IMR-90 (cell line): ENCODE results near the gene PRKCB. TPM values are rescaled to one million over a fixed set of nuclear protein-coding genes. Genes with fewer than 3 reads are reported as not detected.

Experiments
- ATAC-seq: fragments of 200-7000 bp; cut with Tn5 transposase; 2 replicates; pipeline ENCODE4 v1.9.1; 2020; ENCODE audit warnings: low read depth, mild to moderate bottlenecking, moderate library complexity
- BruUV-seq: library from RNA; stranded (reverse); fragments of 400-500 nt; replicated peaks from 2 replicates; lab custom pipeline; 2021; lab: Mats Ljungman, UMichigan
- CTCF ChIA-PET: fragments of 300-600 bp; formaldehyde crosslinking; extraction: SDS; loops from one replicate; lab custom pipeline; 2021; ENCODE audit warnings: antibody characterized with exemption; lab: Yijun Ruan, JAX
- POLR2A ChIA-PET: fragments of 300-600 bp; sonication (Branson Sonifier 250); formaldehyde crosslinking; loops from one replicate; lab custom pipeline; 2022; ENCODE audit warnings: antibody characterized with exemption; ENCODE audit not compliant: unreplicated experiment; lab: Charles Lee
- DNase-seq: peaks from one replicate; pipeline ENCODE4 v3.0.0; 2013
- H2AFZ ChIP-seq: replicated peaks from 2 replicates; pipeline ENCODE3; 2013; ENCODE audit warnings: low read length, mild to moderate bottlenecking; ENCODE audit not compliant: poor library complexity
- H2AK5ac ChIP-seq: 2 replicates; pipeline ENCODE4 v1.6.1; 2013; ENCODE audit warnings: low read depth, low read length, inconsistent platforms
- H2AK9ac ChIP-seq: replicated peaks from 2 replicates; pipeline ENCODE3; 2013; ENCODE audit warnings: mild to moderate bottlenecking, low read depth, low read length, moderate library complexity; ENCODE audit not compliant: poor library complexity
- H2BK120ac ChIP-seq: 2 replicates; pipeline ENCODE4 v1.6.1; 2013; ENCODE audit warnings: low read depth, low read length, inconsistent platforms
- H2BK15ac ChIP-seq: 3 replicates; pipeline ENCODE4 v1.6.1; 2013; ENCODE audit warnings: low read depth, low read length, inconsistent platforms
- H2BK20ac ChIP-seq: 2 replicates; pipeline ENCODE4 v1.6.1; 2013; ENCODE audit warnings: low read depth, mild to moderate bottlenecking, inconsistent platforms, low read length, moderate library complexity
- H2BK5ac ChIP-seq: 2 replicates; pipeline ENCODE4 v1.6.1; 2013; ENCODE audit warnings: mild to moderate bottlenecking, low read depth, low read length, inconsistent platforms; ENCODE audit not compliant: poor library complexity, severe bottlenecking
- H3K14ac ChIP-seq: replicated peaks from 2 replicates; pipeline ENCODE4 v1.6.1; 2013; ENCODE audit warnings: low read depth, low read length, inconsistent platforms
- H3K18ac ChIP-seq: 2 replicates; pipeline ENCODE4 v1.6.1; 2013; ENCODE audit warnings: low read depth, low read length, control low read depth
- H3K23ac ChIP-seq: 2 replicates; pipeline ENCODE4 v1.6.1; 2013; ENCODE audit warnings: low read depth, low read length, inconsistent platforms
- H3K27ac ChIP-seq: 2 replicates; pipeline ENCODE4 v1.5.1; 2013; ENCODE audit warnings: mild to moderate bottlenecking, control low read depth, low read length; ENCODE audit not compliant: insufficient read depth
- H3K27me3 ChIP-seq: 2 replicates; pipeline ENCODE4 v1.6.1; 2013; ENCODE audit warnings: low read length; ENCODE audit not compliant: control insufficient read depth, insufficient read depth
- H3K36me3 ChIP-seq: 2 replicates; pipeline ENCODE4 v1.6.1; 2013; ENCODE audit warnings: low read length, mixed read lengths; ENCODE audit not compliant: control insufficient read depth, insufficient read depth
- H3K4ac ChIP-seq: 2 replicates; pipeline ENCODE4 v1.6.1; 2013; ENCODE audit warnings: low read depth, low read length, inconsistent platforms
- H3K4me1 ChIP-seq: 2 replicates; pipeline ENCODE4 v1.6.1; 2013; ENCODE audit warnings: low read length, mixed read lengths; ENCODE audit not compliant: control insufficient read depth, insufficient read depth
- H3K4me2 ChIP-seq: 2 replicates; pipeline ENCODE4 v1.6.1; 2013; ENCODE audit warnings: low read depth, mild to moderate bottlenecking, control low read depth, low read length, moderate library complexity
- H3K4me3 ChIP-seq: 2 replicates; pipeline ENCODE4 v1.5.1; 2013; ENCODE audit warnings: low read depth, mild to moderate bottlenecking, control low read depth, low read length, moderate library complexity; ENCODE audit not compliant: insufficient read depth
- H3K56ac ChIP-seq: 2 replicates; pipeline ENCODE4 v1.6.1; 2013; ENCODE audit warnings: low read length, inconsistent platforms; ENCODE audit not compliant: insufficient read depth; ENCODE audit errors: extremely low read depth
- H3K79me1 ChIP-seq, 2 experiments: 2 replicates each; pipeline ENCODE4 v1.6.1; 2013; ENCODE audit warnings: low read length in 2 of 2, inconsistent platforms in 1 of 2, low read depth in 1 of 2
- H3K9ac ChIP-seq: 2 replicates; pipeline ENCODE4 v1.6.1; 2013; ENCODE audit warnings: low read depth, low read length, control low read depth
- H3K9me1 ChIP-seq: 2 replicates; pipeline ENCODE4 v1.6.1; 2013; ENCODE audit warnings: low read length, inconsistent platforms; ENCODE audit not compliant: insufficient read depth
- H3K9me3 ChIP-seq: 2 replicates; pipeline ENCODE4 v1.6.1; 2013; ENCODE audit warnings: low read length; ENCODE audit not compliant: control insufficient read depth, insufficient read depth
- H4K20me1 ChIP-seq: 2 replicates; pipeline ENCODE4 v1.6.1; 2013; ENCODE audit warnings: low read length, inconsistent platforms; ENCODE audit not compliant: insufficient read depth
- H4K5ac ChIP-seq: 2 replicates; pipeline ENCODE4 v1.6.1; 2013; ENCODE audit warnings: mild to moderate bottlenecking, low read depth, low read length, control low read depth
- H4K8ac ChIP-seq, 2 experiments: 2 replicates each; pipeline ENCODE4 v1.6.1; 2013; ENCODE audit warnings: low read depth in 2 of 2, low read length in 2 of 2, control low read depth in 1 of 2, inconsistent platforms in 1 of 2
- H4K91ac ChIP-seq: 2 replicates; pipeline ENCODE4 v1.6.1; 2013; ENCODE audit warnings: low read depth, low read length, inconsistent platforms; ENCODE audit not compliant: insufficient read depth
- CEBPB ChIP-seq: IDR thresholded peaks from 2 replicates; pipeline ENCODE4 v1.6.1; 2012; ENCODE audit warnings: low read depth, low read length, improper control_type of control experiment
- CHD1 ChIP-seq: IDR thresholded peaks from 2 replicates; pipeline ENCODE4 v1.6.1; 2012; ENCODE audit warnings: low read depth, low read length, improper control_type of control experiment
- FOS ChIP-seq: fragments of 150-350 bp; IDR thresholded peaks from 2 replicates; pipeline ENCODE4 v1.6.1; 2016; ENCODE audit warnings: low read depth, low read length
- MAFK ChIP-seq: IDR thresholded peaks from 2 replicates; pipeline ENCODE4 v1.6.1; 2012; ENCODE audit warnings: low read depth, low read length, improper control_type of control experiment
- MAZ ChIP-seq: IDR thresholded peaks from 2 replicates; pipeline ENCODE4 v1.6.1; 2012; ENCODE audit warnings: low read depth, mild to moderate bottlenecking, low read length, improper control_type of control experiment, moderate library complexity, borderline replicate concordance
- MXI1 ChIP-seq: IDR thresholded peaks from 2 replicates; pipeline ENCODE4 v1.6.1; 2012; ENCODE audit warnings: low read depth, mild to moderate bottlenecking, low read length, moderate library complexity, borderline replicate concordance
- NFE2L2 ChIP-seq: fragments of 150-350 bp; IDR thresholded peaks from 2 replicates; pipeline ENCODE4 v1.6.1; 2016; ENCODE audit warnings: low read depth, mild to moderate bottlenecking, low read length
- RCOR1 ChIP-seq: IDR thresholded peaks from 2 replicates; pipeline ENCODE4 v1.6.1; 2012; ENCODE audit warnings: mild to moderate bottlenecking, low read length, improper control_type of control experiment; ENCODE audit not compliant: insufficient replicate concordance
- USF2 ChIP-seq: fragments of 150-350 bp; IDR thresholded peaks from 2 replicates; pipeline ENCODE4 v1.6.1; 2017; ENCODE audit warnings: mild to moderate bottlenecking, antibody characterized with exemption, low read length, low read depth
- WGBS, 2 experiments: methylation state at CpG; one replicate each; pipeline versions ENCODE4 v1.1.5 to v1.1.7; 2013; ENCODE audit warnings: missing lambda C conversion rate in 2 of 2; ENCODE audit not compliant: insufficient read length in 1 of 2; ENCODE audit errors: extremely low coverage in 2 of 2; 5-methylcytosine and 5-hydroxymethylcytosine counted together
- dilution Hi-C: fragments of 300-500 bp; cut with HindIII; formaldehyde crosslinking; loops from one replicate; pipeline ENCODE4 v1.14.3; 2018; ENCODE audit warnings: low sequenced_read_pairs; ENCODE audit not compliant: unreplicated experiment
- in situ Hi-C: fragments of 300-500 bp; cut with MboI; formaldehyde crosslinking; loops from 3 replicates; pipeline ENCODE4 v1.14.3; 2019; ENCODE audit warnings: low sequenced_read_pairs, inconsistent platforms, mixed read lengths
- intact Hi-C: fragments of 100-400 bp; cut with micrococcal nuclease; formaldehyde crosslinking; loops from 2 replicates; pipeline ENCODE4 v1.10.0; 2022
- polyA plus RNA-seq, 3 experiments: library from polyadenylated mRNA; depleted of rRNA; stranded (reverse); fragments of >200 nt; gene quantifications; 2 replicates each; pipeline ENCODE4 v1.2.3, GENCODE V29; 2012; ENCODE audit warnings: low replicate concordance in 1 of 3
- total RNA-seq: library from RNA; depleted of rRNA; stranded (reverse); fragments of >200 nt; gene quantifications from 2 replicates; pipeline ENCODE4 v1.2.3, GENCODE V29; 2012
- TF ChIP-seq, protein P1 (sequence below): conservative IDR thresholded peaks from 2 replicates; pipeline ENCODE4 v1.5.1; 2012; ENCODE audit warnings: mild to moderate bottlenecking, low read depth, low read length, improper control_type of control experiment
- TF ChIP-seq, protein P2 (sequence below): fragments of 150-350 bp; IDR thresholded peaks from 2 replicates; pipeline ENCODE4 v1.6.1; 2016; ENCODE audit warnings: low read depth, mild to moderate bottlenecking, low read length, moderate library complexity, borderline replicate concordance

Gene PRKCB
- total and polyA plus RNA-seq, 2 of the 4 experiments (the other 2 are of a cell fraction), result under 0.01 TPM; not detected in 1

- Histone ChIP-seq H2AFZ (no peak overlapping the region), H3K23ac (no peak overlapping the region), H3K79me1 (no peaks in the 10 kb centered on the region), H4K8ac (no peak overlapping the region), H3K4me2 (no peak overlapping the region), H3K9me3 (no peaks in the 10 kb centered on the region), H2BK120ac (no peak overlapping the region), H4K5ac (no peak overlapping the region), H2BK15ac (no peak overlapping the region), H2BK20ac (no peak overlapping the region), H3K14ac (no peak overlapping the region), H3K9me1 (no peaks in the 10 kb centered on the region), H3K36me3 (no peaks in the 10 kb centered on the region), H3K9ac (no peak overlapping the region), H4K20me1 (no peaks in the 10 kb centered on the region), H2BK5ac (no peak overlapping the region), H2AK5ac (no peak overlapping the region), H3K27me3 (no peaks in the 10 kb centered on the region), H3K27ac (no peak overlapping the region), H3K56ac (no peak overlapping the region), H3K18ac (no peak overlapping the region), H3K4ac (no peak overlapping the region), H4K91ac (no peak overlapping the region), H3K4me1 (no peaks in the 10 kb centered on the region), H2AK9ac (no peak overlapping the region), H3K4me3 (no peak overlapping the region)
- no CpG with 5 or more reads among the region's 6 CpGs for WGBS, 2 experiments
- dilution Hi-C loops (no loop called here), in situ Hi-C loops (no loop called here), intact Hi-C loops (no loop called here)
- ATAC-seq, result no peak
- BruUV-seq, result no TSS peak
- no peak for DNase-seq
- ChIA-PET POLR2A (no interaction called here), CTCF (no interaction called here)
- TF ChIP-seq CHD1, result no peak
- no peak for TF ChIP-seq MXI1
- TF ChIP-seq MAZ, result no peak
- TF ChIP-seq NFE2L2, result no peak
- TF ChIP-seq CEBPB, result no peak
- no peak for TF ChIP-seq FOS
- TF ChIP-seq, protein P1, sequence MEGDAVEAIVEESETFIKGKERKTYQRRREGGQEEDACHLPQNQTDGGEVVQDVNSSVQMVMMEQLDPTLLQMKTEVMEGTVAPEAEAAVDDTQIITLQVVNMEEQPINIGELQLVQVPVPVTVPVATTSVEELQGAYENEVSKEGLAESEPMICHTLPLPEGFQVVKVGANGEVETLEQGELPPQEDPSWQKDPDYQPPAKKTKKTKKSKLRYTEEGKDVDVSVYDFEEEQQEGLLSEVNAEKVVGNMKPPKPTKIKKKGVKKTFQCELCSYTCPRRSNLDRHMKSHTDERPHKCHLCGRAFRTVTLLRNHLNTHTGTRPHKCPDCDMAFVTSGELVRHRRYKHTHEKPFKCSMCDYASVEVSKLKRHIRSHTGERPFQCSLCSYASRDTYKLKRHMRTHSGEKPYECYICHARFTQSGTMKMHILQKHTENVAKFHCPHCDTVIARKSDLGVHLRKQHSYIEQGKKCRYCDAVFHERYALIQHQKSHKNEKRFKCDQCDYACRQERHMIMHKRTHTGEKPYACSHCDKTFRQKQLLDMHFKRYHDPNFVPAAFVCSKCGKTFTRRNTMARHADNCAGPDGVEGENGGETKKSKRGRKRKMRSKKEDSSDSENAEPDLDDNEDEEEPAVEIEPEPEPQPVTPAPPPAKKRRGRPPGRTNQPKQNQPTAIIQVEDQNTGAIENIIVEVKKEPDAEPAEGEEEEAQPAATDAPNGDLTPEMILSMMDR, result no peak
- TF ChIP-seq USF2, result no peak
- TF ChIP-seq RCOR1, result no peak
- TF ChIP-seq MAFK, result no peak
- TF ChIP-seq, protein P2, sequence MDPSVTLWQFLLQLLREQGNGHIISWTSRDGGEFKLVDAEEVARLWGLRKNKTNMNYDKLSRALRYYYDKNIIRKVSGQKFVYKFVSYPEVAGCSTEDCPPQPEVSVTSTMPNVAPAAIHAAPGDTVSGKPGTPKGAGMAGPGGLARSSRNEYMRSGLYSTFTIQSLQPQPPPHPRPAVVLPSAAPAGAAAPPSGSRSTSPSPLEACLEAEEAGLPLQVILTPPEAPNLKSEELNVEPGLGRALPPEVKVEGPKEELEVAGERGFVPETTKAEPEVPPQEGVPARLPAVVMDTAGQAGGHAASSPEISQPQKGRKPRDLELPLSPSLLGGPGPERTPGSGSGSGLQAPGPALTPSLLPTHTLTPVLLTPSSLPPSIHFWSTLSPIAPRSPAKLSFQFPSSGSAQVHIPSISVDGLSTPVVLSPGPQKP, result no peak
Observed at GRCh38 chr16:23968176-23968575, 132.4 kb downstream of the PRKCB start.
